ENCODE results near the gene GRB14.

GRB14 gene

DNA sequence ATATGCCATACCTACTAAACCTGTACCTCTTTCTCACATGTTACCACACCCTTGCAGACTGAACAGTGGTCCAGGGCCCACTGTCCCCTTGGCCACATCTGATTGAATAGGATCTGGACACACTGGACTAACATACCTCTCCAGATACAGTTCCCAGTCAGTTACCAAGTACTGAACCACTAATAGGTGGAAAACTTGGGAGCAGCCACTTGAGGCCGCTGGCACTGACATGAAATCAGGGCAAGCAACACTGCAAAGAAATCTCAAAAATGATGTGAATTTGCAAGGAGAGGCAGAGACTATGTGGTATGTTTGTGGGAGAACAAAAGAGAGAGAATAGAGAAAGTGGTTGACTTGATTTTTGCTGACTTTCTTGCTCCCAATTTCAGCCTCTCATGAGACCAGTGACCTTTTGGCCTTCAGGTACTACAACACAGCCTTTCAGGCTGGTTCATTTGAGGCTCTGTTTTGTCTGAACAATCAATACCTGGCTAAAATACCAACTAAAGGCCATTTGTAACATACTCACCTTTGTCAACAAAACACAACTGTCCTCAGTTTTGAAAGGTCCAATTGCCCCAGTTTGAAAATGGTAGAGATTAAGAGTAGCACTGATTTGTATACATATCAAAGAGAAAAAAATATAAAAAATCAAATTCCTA lies 7.8 kb downstream of the GRB14 start:
- DNase-seq (ENCODE audit: low read depth) = no peak

- no peak for DNase-seq (ENCODE audit: low read depth)
Measured at GRCh38 chr2:164609790-164610189, 11.5 kb downstream of the GRB14 start.

GRCh38 chr2:164606557-164606956 lies 14.7 kb downstream of the GRB14 start:
- DNase-seq (ENCODE audit: low read depth) = peak; percentile 41

- DNase-seq (ENCODE audit: low read depth) = no peak
Measured at GRCh38 chr2:164605295-164605694, 16.0 kb downstream of the GRB14 start.

GRCh38 chr2:164600763-164601162 lies 20.5 kb downstream of the GRB14 start:
- DNase-seq (ENCODE audit: low read depth) = no peak

DNA sequence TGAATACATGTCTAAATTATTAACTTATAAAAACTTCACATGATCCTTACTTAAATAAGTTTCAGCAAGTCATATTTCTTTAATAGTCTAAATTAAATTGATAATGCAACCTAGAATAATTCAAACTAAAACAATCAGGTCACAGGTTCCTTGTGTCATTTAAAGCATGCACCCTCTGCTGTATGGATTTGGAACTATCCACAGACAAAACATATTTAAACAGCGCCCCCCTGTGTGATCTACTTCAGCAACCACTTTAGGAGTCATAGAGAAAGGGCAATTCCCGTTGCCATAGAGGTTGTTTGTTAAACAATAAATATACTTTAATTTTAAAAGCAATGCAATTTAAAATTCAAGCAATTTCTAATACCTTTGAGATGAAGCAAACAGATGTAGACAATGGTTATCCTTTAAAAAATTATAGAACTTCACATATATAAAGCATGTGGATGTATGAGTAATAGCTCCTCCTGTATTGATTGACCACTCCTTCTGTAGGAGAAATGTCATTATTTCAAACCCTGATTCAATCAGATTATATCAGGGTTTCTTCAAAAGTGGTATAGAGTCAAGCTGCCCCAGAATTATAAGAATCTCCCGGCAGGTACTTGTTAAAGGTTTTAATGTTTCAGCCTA lies 21.2 kb downstream of the GRB14 start:
- peak; percentile 54 for DNase-seq (ENCODE audit: low read depth)

- DNase-seq (ENCODE audit: low read depth) = no peak
Measured at GRCh38 chr2:164597983-164598382, 23.3 kb downstream of the GRB14 start.

- no peak for DNase-seq (ENCODE audit: low read depth)
Measured at GRCh38 chr2:164595031-164595430, 26.3 kb downstream of the GRB14 start.

- DNase-seq (ENCODE audit: low read depth) = no peak
Measured at GRCh38 chr2:164593959-164594358, 27.3 kb downstream of the GRB14 start.

- DNase-seq (ENCODE audit: low read depth) = no peak
Measured at GRCh38 chr2:164593541-164593940, 27.7 kb downstream of the GRB14 start.

DNA sequence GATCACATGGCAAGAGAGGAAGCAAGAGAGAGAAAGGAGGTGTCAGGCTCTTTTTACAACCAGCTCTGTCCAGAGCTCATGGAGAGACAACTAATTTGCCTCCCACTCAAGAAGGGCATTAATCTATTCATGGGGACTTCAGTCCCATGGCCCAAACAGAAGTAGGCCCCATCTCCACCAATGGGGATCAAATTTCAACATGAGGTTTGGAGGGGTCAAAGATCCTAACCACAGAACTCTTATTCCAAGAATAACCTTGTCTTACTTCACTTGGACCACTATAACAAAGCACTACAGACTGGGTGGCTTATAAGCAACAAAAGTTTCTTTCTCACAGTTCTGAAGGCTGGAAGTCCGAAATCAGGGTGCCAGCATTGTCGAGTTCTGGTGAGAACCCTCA lies 31.8 kb downstream of the GRB14 start:
- DNase-seq (ENCODE audit: low read depth) = no peak

DNA sequence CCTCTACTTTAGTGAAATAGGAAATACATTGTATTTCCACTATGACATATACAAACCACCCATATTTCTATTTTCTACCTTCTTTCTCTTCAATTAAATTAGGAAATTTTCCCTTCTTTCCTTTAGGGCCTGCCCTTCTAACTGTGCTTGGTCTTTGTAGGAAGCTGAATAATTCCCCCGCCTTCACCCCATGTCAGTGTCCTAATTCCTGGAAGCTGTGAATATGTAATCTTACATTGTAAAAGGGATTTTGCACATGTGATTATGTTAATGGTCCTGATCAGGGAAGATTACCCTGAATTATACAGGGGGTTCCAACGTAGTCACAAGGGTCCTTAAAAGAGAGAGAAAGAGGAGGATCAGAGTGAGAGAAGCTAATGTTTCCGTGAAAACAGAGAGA lies 40.2 kb downstream of the GRB14 start:
- no peak for DNase-seq (ENCODE audit: low read depth)

GRCh38 chr2:164574931-164575330 lies 46.4 kb downstream of the GRB14 start:
- no peak for DNase-seq (ENCODE audit: low read depth)

- DNase-seq (ENCODE audit: low read depth) = no peak
Measured at GRCh38 chr2:164570475-164570874, 50.8 kb downstream of the GRB14 start.

DNA sequence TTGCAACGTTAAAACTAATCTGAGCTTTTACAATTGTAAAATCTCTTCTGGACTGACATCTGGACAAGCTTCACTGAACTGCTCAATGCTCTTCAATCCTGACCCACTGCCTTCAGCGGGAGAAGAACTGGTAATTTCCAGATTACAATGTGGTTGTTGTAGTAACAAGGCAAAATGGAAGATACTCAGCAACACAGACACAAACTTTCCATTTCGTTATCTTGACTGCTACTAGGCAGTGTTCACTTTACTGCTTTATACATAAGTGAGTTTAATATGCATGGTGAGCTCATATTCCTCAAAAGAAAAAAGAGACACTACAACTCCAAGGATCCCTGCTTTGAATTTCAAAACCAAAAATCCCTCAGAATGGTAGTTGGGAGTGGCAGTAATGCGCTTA lies 51.9 kb downstream of the GRB14 start:
- no peak for DNase-seq (ENCODE audit: low read depth)

GRCh38 chr2:164568317-164568716 lies 53.0 kb downstream of the GRB14 start:
- DNase-seq (ENCODE audit: low read depth) = no peak

- DNase-seq (ENCODE audit: low read depth) = no peak
Measured at GRCh38 chr2:164567335-164567989, 53.8 kb downstream of the GRB14 start.

- DNase-seq (ENCODE audit: low read depth) = no peak
Measured at GRCh38 chr2:164565359-164565758, 55.9 kb downstream of the GRB14 start.

GRCh38 chr2:164562666-164563065 lies 58.6 kb downstream of the GRB14 start:
- DNase-seq (ENCODE audit: low read depth) = no peak

GRCh38 chr2:164561991-164562390 lies 59.3 kb downstream of the GRB14 start:
- no peak for DNase-seq (ENCODE audit: low read depth)

GRCh38 chr2:164561416-164561815 lies 59.9 kb downstream of the GRB14 start:
- DNase-seq (ENCODE audit: low read depth) = no peak

DNA sequence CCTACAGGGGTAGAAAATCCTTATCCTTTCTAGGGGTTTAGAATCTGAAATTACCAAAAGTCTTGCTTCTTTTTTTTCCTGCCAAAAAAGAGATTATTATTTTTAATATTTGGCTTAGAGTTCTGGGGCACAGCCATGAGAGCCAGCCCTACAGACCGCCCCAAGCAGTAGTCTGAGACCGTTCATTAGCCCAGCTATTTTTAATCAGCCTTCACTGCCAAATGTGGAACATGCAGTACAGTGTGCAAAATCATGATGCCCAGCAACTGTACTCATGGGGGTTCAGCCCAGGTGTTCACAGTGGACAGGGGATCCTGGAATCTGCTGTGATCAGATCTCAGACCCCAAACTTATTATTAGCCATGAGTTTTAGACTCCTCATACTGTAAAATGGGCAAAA lies 60.4 kb downstream of the GRB14 start:
- DNase-seq (ENCODE audit: low read depth) = no peak

GRCh38 chr2:164560181-164560792 lies 61.0 kb downstream of the GRB14 start:
- DNase-seq (ENCODE audit: low read depth) = peak; percentile 9

Data from fibroblast of the conjunctiva (primary cell).